Osteocyte (in vitro differentiated cells): Measurements from ENCODE around the gene PRKAR2A. TPM values are rescaled to one million over a fixed set of nuclear protein-coding genes. Genes with fewer than 3 reads are reported as not detected.
"Not testable (repeated sequence)": the region's sequence is repeated elsewhere in the genome, so short reads cannot be mapped to it uniquely, and the experiment has no call there.

Source experiments
- DNase-seq: peaks from one replicate; pipeline ENCODE4 v3.0.0; 2021; ENCODE audit warnings: mixed read lengths; ENCODE audit not compliant: unreplicated experiment; ENCODE audit errors: extremely low spot score
- H3K27ac Mint-ChIP-seq: one replicate; pipeline ENCODE4 v1.8.0; 2021; ENCODE audit warnings: mild to moderate bottlenecking, mixed read lengths; ENCODE audit not compliant: unreplicated experiment
- H3K27me3 Mint-ChIP-seq: one replicate; pipeline ENCODE4 v1.8.0; 2021; ENCODE audit warnings: mixed read lengths; ENCODE audit not compliant: unreplicated experiment
- H3K36me3 Mint-ChIP-seq: one replicate; pipeline ENCODE4 v1.8.0; 2021; ENCODE audit warnings: mixed read lengths; ENCODE audit not compliant: unreplicated experiment
- H3K4me1 Mint-ChIP-seq: one replicate; pipeline ENCODE4 v1.8.0; 2021; ENCODE audit warnings: mixed read lengths; ENCODE audit not compliant: unreplicated experiment
- H3K4me3 Mint-ChIP-seq: one replicate; pipeline ENCODE4 v1.8.0; 2021; ENCODE audit warnings: mild to moderate bottlenecking, moderate library complexity, mixed read lengths; ENCODE audit not compliant: unreplicated experiment
- H3K9me3 Mint-ChIP-seq: one replicate; pipeline ENCODE4 v1.8.0; 2021; ENCODE audit warnings: mixed read lengths; ENCODE audit not compliant: unreplicated experiment
- total RNA-seq: library from RNA; stranded (reverse); gene quantifications from 2 replicates; pipeline ENCODE4 v1.2.1, GENCODE V29; 2021
- TF ChIP-seq, protein P1 (sequence below): fragments of 200-600 bp; sonication (generic); IDR thresholded peaks from 2 replicates; pipeline ENCODE4 v1.5.0; 2021; ENCODE audit warnings: antibody characterized with exemption, mild to moderate bottlenecking, moderate library complexity

PRKAR2A gene
- total RNA-seq, 1 donor from 2014 or later: 61.6 TPM

- H3K4me1 Mint-ChIP-seq: peaks cover 18% of the 10 kb centered on the region
- no peak overlapping the region for H3K4me3 Mint-ChIP-seq
Observed at GRCh38 chr3:48738926-48739616, 108.6 kb downstream of the PRKAR2A start.

GRCh38 chr3:48738144-48738536, 109.5 kb downstream of the PRKAR2A start:
- Mint-ChIP-seq H3K4me3 (no peak overlapping the region), H3K27ac (no peak overlapping the region), H3K27me3 (no peaks in the 10 kb centered on the region), H3K36me3 (no peaks in the 10 kb centered on the region), H3K9me3 (no peaks in the 10 kb centered on the region), H3K4me1 (peaks cover 18% of the 10 kb centered on the region)
- TF ChIP-seq, protein P1, sequence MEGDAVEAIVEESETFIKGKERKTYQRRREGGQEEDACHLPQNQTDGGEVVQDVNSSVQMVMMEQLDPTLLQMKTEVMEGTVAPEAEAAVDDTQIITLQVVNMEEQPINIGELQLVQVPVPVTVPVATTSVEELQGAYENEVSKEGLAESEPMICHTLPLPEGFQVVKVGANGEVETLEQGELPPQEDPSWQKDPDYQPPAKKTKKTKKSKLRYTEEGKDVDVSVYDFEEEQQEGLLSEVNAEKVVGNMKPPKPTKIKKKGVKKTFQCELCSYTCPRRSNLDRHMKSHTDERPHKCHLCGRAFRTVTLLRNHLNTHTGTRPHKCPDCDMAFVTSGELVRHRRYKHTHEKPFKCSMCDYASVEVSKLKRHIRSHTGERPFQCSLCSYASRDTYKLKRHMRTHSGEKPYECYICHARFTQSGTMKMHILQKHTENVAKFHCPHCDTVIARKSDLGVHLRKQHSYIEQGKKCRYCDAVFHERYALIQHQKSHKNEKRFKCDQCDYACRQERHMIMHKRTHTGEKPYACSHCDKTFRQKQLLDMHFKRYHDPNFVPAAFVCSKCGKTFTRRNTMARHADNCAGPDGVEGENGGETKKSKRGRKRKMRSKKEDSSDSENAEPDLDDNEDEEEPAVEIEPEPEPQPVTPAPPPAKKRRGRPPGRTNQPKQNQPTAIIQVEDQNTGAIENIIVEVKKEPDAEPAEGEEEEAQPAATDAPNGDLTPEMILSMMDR: no peak
- DNase-seq: no peak

More at GRCh38 chr3:48738926-48739616, 108.6 kb downstream of the PRKAR2A start:
- TF ChIP-seq, protein P1: no peak
- DNase-seq: no peak
- Mint-ChIP-seq H3K27ac (no peak overlapping the region), H3K27me3 (no peaks in the 10 kb centered on the region), H3K36me3 (no peaks in the 10 kb centered on the region), H3K9me3 (no peaks in the 10 kb centered on the region)

GRCh38 chr3:48735075-48735767, 112.5 kb downstream of the PRKAR2A start:
- H3K27ac Mint-ChIP-seq, H3K4me3 Mint-ChIP-seq, H3K36me3 Mint-ChIP-seq, H3K27me3 Mint-ChIP-seq, DNase-seq, H3K9me3 Mint-ChIP-seq: not testable (repeated sequence)
- peaks cover 11% of the 10 kb centered on the region for H3K4me1 Mint-ChIP-seq

DNA sequence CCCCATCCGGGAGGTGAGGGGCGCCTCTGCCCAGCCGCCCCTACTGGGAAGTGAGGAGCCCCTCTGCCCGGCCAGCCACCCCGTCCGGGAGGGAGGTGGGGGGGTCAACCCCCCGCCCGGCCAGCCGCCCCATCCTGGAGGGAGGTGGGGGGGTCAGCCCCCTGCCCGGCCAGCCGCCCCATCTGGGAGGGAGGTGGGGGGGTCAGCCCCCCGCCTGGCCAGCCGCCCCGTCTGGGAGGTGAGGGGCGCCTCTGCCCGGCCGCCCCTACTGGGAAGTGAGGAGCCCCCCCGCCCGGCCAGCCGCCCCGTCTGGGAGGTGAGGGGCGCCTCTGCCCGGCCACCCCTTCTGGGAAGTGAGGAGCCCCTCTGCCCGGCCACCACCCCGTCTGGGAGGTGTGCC, 113.1 kb downstream of the PRKAR2A start:
- H3K36me3 Mint-ChIP-seq, DNase-seq, H3K27me3 Mint-ChIP-seq, H3K27ac Mint-ChIP-seq, H3K9me3 Mint-ChIP-seq, H3K4me1 Mint-ChIP-seq, H3K4me3 Mint-ChIP-seq: not testable (repeated sequence)

DNA sequence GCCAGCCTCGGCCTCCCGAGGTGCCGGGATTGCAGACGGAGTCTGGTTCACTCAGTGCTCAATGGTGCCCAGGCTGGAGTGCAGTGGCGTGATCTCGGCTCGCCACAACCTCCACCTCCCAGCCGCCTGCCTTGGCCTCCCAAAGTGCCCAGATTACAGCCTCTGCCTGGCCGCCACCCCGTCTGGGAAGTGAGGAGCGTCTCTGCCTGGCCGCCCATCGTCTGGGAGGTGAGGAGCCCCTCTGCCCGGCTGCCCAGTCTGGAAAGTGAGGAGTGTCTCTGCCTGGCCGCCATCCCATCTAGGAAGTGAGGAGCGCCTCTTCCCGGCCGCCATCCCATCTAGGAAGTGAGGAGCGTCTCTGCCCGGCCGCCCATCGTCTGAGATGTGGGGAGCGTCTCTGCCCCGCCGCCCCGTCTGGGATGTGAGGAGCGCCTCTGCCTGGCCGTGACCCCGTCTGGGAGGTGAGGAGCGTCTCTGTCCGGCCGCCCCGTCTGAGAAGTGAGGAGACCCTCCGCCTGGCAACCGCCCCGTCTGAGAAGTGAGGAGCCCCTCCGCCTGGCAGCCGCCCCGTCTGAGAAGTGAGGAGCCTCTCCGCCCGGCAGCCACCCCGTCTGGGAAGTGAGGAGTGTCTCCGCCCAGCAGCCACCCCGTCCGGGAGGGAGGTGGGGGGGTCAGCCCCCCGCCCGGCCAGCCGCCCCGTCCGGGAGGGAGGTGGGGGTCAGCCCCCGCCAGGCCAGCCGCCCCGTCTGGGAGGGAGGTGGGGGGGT, 113.7 kb downstream of the PRKAR2A start:
- H3K4me1 Mint-ChIP-seq, H3K27me3 Mint-ChIP-seq, H3K9me3 Mint-ChIP-seq, H3K4me3 Mint-ChIP-seq, H3K27ac Mint-ChIP-seq, H3K36me3 Mint-ChIP-seq, DNase-seq: not testable (repeated sequence)

DNA sequence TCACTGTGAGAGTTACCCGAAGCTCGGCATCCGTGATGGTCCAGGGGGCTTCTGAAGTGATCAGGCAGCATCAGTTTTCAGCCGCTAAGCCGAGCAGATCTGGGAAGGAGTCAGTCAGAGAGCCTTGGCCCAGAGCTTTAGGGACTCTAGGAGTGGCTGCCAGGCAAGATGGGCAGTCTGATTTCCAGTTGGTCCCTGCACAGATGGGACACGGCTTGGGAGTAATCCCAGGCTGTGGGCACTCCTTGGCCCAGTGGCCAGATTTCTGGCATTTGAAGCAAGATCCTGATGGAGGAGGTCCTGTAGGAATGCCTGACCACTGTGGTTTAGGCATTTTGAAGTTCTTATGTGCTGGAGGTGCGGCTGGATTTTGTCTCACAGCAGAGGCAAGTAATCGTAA, 120.2 kb downstream of the PRKAR2A start:
- no peaks in the 10 kb centered on the region for H3K36me3 Mint-ChIP-seq
- no peak overlapping the region for H3K27ac Mint-ChIP-seq
- no peak overlapping the region for H3K4me3 Mint-ChIP-seq
- TF ChIP-seq, protein P1: no peak
- H3K4me1 Mint-ChIP-seq: no peaks in the 10 kb centered on the region
- no peaks in the 10 kb centered on the region for H3K9me3 Mint-ChIP-seq
- DNase-seq: no peak
- peaks cover 10% of the 10 kb centered on the region for H3K27me3 Mint-ChIP-seq

GRCh38 chr3:48725185-48725855, 122.4 kb downstream of the PRKAR2A start:
- H3K27me3 Mint-ChIP-seq: peaks cover 12% of the 10 kb centered on the region
- H3K4me3 Mint-ChIP-seq, H3K9me3 Mint-ChIP-seq, H3K27ac Mint-ChIP-seq, DNase-seq, H3K36me3 Mint-ChIP-seq, H3K4me1 Mint-ChIP-seq: not testable (repeated sequence)
